ENCODE data around the gene NDUFAB1. TPM values are rescaled to one million over a fixed set of nuclear protein-coding genes. Genes with fewer than 3 reads are reported as not detected.

NDUFAB1 gene
- total RNA-seq, 1 experiment from 2014 or later, result 166 TPM

GRCh38 chr16:23562505-23562904 lies 33.6 kb downstream of the NDUFAB1 start:
- DNase-seq (ENCODE audit: low read depth, low spot score) (no peak), ATAC-seq (no peak)
- POLR2A ChIA-PET, result no interaction called here
- H3K4me1 ChIP-seq (ENCODE audit: control insufficient read depth, insufficient read depth, low read length), result 0 out of 2 replicates have a peak, but pooled peaks cover 5% of the 10 kb centered on the region
- CTCF ChIA-PET, result no interaction called here
- no peaks in the 10 kb centered on the region for H3K9me3 ChIP-seq (ENCODE audit: control insufficient read depth, insufficient read depth, low read depth, low read length)
- no peak overlapping the region for H3K4me3 ChIP-seq (ENCODE audit: low read depth in 2 of 2, low read length in 2 of 2)
- no peak overlapping the region for H3K27ac ChIP-seq (ENCODE audit: low read length)
- no peaks in the 10 kb centered on the region for H3K27me3 ChIP-seq (ENCODE audit: control insufficient read depth, insufficient read depth, low read length)
- no peak for TF ChIP-seq SIN3A (IDR thresholded peaks at IDR 0.05; ENCODE audit: borderline replicate concordance, insufficient read depth, low read depth, low read length)
- no peak for TF ChIP-seq TCF7L2 (IDR thresholded peaks at IDR 0.05; ENCODE audit: low read depth, low read length)
- TF ChIP-seq REST (IDR thresholded peaks at IDR 0.05; ENCODE audit: insufficient read depth in 1 of 2, low read depth in 2 of 2, low read length in 1 of 2), result no peak
- in situ Hi-C loops (cut with HindIII; ENCODE audit: low pct_unique_long_range_greater_than_20kb, low sequenced_read_pairs), result no loop called here
- peaks cover 34% of the 10 kb centered on the region for H3K36me3 ChIP-seq (ENCODE audit: control insufficient read depth, insufficient read depth, low read length)
- no TSS peak for BruUV-seq (replicated peaks)
- intact Hi-C loops (cut with micrococcal nuclease; ENCODE audit: unreplicated experiment), result no loop called here

GRCh38 chr16:23561586-23561985 lies 34.5 kb downstream of the NDUFAB1 start:
- CTCF ChIA-PET, result no interaction called here
- Histone ChIP-seq H3K36me3 (ENCODE audit: control insufficient read depth, insufficient read depth, low read length) (peaks cover 34% of the 10 kb centered on the region), H3K27me3 (ENCODE audit: control insufficient read depth, insufficient read depth, low read length) (no peaks in the 10 kb centered on the region), H3K4me3 (ENCODE audit: low read depth in 2 of 2, low read length in 2 of 2) (no peak overlapping the region), H3K9me3 (ENCODE audit: control insufficient read depth, insufficient read depth, low read depth, low read length) (no peaks in the 10 kb centered on the region), H3K27ac (ENCODE audit: low read length) (no peak overlapping the region), H3K4me1 (ENCODE audit: control insufficient read depth, insufficient read depth, low read length) (0 out of 2 replicates have a peak, but pooled peaks cover 5% of the 10 kb centered on the region)
- TF ChIP-seq TCF7L2 (IDR thresholded peaks at IDR 0.05; ENCODE audit: low read depth, low read length) (no peak), POLR2AphosphoS5 (IDR thresholded peaks at IDR 0.05; ENCODE audit: low read depth, low read length) (no peak), CTCF (IDR thresholded peaks at IDR 0.05) (no peak)
- no peak for DNase-seq (ENCODE audit: low read depth, low spot score)
- ATAC-seq, result no peak
- POLR2A ChIA-PET, result interaction anchor here (0.7 kb wide), 1 partner anchor 103 kb away, joined by 5 read pairs; no protein-coding TSS in a partner anchor
- no TSS peak for BruUV-seq (replicated peaks)
- in situ Hi-C loops (cut with HindIII; ENCODE audit: low pct_unique_long_range_greater_than_20kb, low sequenced_read_pairs), result no loop called here
- intact Hi-C loops (cut with micrococcal nuclease; ENCODE audit: unreplicated experiment), result no loop called here

Data from Panc1 (cell line).